Hepatic stellate cell (primary cell): ENCODE results near the gene TTC27.
"Not testable (repeated sequence)": the region's sequence is repeated elsewhere in the genome, so short reads cannot be mapped to it uniquely, and the experiment has no call there.

ENCODE experiments used
- DNase-seq: peaks from one replicate; pipeline ENCODE4 v3.0.0; 2011; ENCODE audit warnings: low spot score

The TTC27 gene

DNA sequence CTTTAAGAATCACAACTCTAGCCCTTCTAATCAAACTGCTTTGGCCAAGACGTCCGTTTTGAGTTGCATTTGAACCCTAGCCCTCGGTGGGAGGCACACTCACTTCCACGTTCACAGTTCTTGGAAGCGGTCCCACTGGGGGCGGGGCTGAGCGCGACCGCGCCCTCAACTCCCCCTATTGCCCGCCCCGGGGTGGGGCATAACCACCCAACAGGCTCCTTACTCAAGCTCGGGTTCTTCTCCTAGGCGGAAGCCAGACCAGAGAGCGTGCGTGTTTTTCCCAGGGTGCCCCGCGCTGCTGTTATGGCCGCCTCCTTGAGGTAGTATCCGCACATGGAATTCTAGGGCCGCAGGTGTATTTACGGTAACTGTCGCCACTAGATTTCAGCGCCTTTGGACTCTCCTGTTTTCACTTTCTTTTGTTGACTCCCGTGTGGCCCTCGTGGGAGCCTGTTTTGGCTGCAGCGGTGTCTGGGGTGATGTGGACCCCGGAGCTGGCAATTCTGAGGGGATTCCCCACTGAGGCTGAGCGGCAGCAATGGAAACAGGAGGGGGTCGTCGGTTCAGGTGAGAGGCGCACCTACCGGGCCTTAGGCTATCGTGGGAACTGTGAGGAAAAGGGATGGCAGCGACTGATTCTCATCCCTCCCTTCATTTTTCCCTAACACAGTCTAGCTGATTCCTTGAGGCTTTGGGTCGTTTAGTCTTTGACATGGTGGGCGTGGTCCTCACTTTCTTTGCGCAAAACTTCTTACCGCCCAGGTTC is at the start of gene TTC27:
TSS of gene TTC27 (plus strand) at position 237 of the 766 bp plus-strand sequence. CDS start at position 480, 243 bp downstream.
- peak; percentile 96 for DNase-seq

DNA sequence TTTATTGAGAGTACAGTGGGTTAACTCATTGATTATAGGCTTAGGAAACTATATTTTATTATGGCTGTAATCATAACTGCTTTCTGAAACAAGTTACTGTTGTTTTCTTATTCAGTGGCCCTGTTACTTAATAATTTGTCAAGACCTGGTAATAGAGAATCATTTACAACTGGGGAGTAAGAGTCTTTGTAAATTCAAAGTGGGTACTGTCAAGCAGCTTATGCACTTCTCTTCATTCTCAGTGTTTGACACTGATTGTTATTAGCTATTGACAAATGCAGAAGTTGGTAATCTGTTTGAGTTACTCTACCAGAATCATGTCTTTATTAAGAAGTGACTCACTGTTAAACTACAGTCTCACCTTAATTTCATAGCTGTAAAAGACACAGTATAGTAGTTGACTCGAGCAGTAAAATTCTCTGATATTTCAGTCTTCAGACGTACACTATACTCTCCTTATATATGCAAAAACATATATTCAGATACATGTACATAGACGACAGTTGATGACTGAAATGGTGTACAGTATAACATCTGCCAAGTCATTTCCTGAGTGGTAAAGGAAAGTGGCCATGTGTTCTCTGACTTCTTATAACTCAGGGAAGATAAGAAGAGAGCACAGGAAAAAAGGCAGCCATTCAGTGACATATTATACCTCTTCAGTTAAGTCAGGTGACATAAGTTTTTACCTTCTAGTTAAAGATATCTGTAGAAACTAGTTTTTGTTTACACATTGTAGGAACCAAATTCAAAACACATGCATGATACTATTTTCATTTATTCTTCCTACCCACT is 36.0 kb upstream of the TTC27 start:
- no peak for DNase-seq

DNA sequence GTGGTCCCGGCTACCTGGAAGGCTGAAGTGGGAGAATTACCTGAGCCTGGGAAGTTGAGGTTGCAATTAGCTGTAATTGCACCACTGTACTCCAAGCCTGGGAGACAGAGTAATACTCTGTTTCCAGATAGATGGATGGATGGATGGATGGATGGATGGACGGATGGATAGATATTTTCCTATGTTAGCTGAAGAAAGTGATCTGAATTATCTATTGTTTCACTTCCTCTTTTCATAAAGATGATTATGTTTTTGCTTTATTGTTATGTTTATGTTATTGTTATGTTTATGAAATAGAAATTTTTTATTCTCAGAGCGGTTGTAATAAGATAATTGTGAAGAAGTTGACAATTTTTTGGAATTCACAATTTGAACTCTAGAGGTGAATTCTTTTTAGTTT is 33.3 kb upstream of the TTC27 start:
- DNase-seq, result no peak

DNA sequence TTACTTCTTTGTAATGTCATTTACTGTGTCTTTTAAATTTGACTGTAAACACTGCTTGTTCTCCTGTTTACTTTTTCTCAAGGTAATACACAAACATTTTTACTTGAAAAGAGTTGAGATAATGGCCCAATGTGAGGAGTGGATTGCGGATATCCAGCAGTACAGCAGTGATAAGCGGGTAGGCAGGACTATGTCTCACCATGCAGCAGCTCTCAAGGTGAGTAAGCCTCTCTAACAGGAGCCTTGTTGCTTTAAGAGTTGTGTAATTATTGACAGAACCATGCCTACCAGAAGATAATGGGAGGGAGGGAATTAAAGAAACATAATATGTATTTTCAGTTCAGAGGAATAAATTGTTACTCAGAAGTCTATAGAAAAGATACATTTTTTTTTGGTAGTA is 16.5 kb upstream of the TTC27 start:
- no peak for DNase-seq

DNA sequence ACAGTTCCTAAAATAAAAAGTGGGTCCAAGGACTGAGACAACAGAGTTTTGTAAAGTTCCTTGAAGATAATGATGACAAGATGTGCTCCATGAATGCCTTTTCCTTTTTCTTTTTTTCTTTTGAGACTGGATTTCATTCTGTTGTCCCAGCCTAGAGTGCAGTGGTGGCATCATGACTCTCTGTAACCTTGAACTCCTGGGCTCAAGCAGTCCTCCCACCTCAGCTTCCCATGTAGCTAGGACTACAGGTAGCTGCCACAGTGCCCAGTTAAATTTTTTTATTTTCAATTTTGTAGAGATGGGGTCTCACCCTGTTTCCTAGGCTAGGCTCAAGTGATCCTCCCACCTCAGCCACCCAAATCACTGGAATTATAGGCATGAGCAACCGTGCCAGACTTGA is 16.1 kb upstream of the TTC27 start:
- DNase-seq, result no peak

DNA sequence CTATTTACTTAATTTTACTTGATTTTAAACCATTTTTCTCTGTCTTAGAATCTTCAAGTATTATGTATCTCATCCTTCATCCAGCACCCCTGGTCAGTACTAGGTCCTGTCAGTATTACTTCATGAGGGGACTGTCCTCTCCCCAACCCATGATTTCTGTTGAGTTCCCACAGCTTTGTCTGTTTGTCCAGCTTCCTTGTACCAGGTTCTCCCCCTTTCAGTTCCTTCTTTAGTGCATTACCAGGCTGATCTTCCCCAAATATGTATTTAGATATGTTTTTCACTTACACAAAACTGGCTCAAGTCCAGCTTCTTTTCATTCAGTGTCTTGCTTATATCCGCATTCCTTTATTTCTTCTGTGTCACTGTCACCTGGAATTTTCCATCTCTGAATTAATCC is 13.8 kb upstream of the TTC27 start:
- no peak for DNase-seq

DNA sequence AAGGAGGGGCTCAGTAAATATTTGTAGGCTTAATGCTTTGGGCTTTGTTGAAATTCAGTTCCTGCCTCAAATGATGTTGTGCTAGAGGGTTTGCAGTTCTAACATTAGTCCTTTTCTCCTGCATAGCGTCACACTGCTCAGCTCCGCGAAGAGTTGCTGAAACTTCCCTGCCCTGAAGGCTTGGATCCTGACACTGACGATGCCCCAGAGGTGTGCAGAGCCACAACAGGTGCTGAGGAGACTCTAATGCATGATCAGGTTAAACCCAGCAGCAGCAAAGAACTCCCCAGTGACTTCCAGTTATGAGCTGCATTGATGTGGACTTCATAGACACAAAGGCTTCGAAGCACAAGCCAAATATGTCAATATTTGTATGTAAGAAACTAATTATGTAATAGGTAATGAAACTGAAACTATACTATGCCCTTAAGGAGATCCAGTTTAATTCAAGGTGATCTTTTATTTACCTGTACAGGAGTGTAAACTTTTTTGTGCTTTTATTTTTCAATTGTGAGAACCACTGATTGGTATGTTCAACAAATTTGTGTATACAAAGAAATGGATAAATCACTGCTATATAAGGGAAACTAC is 10.2 kb upstream of the TTC27 start:
- no peak for DNase-seq

DNA sequence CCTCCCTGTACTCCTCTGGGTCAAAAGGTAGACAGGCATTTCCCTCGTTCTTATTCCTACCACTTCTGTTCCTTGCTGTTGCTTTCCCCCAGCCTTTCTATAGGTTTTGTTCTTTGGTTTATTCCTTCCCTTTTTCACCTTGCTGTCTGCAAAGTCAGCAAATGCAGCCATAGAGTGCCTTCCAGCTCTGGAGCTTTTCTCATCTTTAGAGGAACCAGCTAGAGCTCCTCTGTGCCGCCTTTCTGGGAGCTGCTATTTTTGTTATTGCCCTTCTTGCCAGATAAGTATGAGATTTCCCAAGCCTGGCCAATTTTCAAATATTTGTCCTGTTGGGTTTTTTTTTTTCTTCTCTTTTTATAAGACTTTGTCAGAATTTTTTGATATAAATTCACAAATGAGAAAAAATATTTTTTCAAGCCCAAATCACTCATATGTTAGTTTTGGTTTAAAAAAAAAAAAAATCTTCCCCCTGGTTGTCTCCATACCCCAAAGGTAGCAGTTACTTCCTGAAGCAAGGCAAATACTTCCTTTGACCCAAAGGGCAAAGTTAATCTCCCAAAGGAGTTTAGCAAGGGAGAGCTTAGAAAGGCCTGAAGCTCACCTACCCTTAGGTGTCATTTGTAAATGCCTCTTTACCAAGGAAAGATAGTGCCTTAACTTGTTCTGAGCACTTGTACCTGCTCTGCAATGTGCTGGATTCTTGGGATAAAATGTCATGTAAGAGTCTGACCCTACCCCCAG is 5.1 kb upstream of the TTC27 start:
- DNase-seq, result no peak

DNA sequence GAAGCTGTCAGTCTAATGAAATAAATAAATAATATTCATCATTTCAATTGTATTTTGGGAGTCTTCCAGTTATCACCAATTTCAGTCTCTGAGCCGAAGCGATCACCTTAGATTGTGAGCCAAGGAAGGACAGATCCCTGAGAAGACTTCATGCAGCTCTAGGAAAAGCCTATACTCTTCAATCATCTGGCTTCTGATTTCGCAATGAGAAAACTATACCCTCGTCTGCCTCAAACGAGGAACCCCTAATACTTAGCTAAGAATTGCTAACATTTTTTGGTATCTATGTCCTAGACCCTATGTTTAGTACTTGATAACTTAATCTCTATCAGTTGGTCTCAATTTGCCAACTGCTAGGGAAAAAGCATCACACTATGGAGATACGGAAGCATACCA is 4.5 kb upstream of the TTC27 start:
- no peak for DNase-seq

DNA sequence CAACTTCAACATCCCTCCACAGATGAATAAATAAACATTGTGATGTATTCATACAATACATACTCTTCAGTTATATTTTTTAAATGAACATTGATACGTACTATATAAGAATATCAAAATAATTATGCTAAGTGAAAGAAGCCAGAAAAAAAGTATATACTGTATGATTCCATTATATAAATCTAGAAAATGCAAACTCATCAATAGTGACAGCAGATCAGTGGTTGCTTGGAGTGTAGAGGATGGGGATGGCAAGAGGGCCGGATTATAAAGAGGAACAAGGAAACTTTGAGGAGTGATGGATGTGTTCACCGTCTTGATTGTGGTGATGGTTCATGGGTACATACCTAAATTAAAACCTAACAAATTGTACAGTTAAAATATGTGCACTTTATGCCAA is 3.0 kb upstream of the TTC27 start:
- no peak for DNase-seq

DNA sequence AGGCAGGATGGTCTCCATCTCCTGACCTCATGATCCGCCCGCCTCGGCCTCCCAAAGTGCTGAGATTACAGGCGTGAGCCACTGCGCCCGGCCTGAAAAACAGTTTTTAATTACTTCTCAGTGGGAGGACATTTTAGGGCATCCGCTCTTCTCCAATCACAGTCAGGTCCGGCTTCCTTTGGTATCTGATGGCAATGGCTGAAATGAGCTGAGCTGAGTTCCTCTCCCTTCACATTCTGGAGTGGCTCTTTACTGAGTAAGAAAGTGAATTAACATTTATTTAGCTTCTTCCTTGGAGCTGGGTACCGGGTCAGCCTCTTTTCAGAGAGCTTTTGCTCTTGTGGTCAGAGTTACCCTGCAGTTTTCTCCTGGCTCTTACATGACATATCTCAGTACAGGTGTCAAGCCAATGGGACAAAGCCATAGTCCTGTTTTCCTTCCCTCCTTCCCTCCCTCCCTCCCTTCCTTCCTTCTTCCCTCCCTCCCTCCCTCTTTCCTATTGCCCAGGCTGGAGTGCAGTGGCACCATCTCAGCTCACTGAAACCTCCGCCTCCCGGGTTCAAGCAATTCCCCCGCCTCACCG is 1.1 kb upstream of the TTC27 start:
- DNase-seq, result no peak

DNA sequence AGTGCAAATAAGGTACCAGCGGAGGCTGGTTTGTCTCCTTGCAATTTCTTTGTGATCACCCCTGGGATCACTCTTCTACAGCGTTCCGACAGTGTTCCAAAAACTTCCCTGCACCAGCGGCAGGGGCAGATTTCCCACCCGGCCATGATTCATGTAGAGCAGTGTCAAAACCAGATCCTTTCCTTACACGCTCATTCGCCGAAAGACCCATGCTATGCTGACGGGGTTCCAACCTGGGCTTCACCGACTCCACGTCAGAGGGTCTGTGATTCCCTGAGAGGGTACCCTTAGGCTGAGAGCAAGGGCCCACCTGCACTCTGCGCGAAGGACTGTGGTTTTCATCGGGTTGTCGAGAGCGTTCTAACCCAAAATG is 423 bp upstream of the TTC27 start:
- DNase-seq, result peak; percentile 53

DNA sequence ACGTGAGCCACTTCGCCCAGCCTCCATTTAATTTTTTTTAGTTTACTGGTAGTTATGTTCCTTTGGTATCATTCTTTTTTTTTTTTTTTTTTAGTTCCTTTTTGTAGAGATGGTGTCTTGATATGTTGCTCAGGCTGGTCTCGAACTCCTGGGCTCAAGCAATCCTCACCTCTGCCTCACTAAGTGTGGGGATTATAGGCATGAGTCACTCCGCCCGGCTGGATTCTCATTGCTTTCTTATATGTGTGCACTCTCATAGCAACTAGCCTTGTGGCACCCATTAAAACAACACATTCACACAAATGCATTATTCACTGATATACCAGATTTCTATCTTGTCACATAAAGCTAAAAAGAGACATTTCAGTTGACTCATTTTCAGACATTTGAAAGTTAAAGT is 4.2 kb downstream of the TTC27 start:
- DNase-seq, result peak; percentile 11

DNA sequence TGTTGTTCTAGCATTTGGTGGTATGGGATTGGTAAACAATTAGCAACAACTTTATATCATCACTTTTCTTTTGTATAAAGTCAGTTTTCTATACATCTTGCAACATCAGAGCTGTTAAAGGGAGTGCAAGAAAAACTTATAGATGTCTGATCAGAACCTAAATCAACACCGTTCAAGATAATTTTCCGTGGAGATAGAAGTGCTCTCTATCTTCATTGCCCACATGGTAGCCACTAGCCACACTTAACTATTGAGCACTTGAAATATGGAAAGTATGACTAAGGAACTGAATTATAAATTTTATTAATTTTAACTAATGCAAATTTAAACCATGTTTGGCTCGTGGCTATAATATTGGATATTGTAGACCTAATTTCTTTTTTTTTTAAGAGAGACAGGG is 5.2 kb downstream of the TTC27 start:
- DNase-seq, result no peak

DNA sequence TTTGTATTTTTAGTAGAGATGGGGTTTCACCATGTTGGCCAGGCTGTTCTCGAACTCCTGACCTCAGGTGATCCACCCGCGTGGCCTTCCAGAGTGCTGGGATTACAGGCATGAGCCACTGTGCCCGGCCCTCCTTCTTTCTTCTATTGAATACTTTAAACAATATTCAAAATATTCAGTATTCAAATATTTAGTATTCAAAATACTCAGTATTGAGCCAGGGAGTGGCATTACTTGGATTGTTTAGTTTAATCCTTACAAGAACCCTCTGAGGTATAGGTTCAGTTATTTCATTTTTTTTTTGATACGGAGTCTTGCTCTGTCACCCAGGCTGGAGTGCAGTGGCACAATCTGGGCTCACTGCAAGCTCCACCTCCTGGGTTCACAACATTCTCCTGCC is 10.7 kb downstream of the TTC27 start:
- not testable (repeated sequence) for DNase-seq

DNA sequence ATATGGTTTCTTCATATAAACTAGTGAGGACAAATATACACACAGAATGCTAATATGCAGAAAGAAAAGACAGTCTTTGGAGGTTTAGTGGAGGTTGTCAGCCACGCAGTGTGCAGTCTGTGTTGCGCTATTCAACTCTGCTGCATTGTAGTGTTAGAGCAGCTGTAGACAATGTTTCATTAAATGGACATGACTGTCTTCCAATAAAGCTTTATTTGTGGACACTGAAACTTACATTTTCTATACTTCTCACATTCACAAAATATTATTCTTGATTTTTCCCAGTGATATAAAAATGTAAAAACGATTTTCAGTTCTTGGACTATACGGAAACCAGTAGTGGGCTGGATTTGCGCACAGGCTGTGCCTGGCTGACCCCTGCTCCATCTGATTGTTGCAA is 13.3 kb downstream of the TTC27 start:
- no peak for DNase-seq

DNA sequence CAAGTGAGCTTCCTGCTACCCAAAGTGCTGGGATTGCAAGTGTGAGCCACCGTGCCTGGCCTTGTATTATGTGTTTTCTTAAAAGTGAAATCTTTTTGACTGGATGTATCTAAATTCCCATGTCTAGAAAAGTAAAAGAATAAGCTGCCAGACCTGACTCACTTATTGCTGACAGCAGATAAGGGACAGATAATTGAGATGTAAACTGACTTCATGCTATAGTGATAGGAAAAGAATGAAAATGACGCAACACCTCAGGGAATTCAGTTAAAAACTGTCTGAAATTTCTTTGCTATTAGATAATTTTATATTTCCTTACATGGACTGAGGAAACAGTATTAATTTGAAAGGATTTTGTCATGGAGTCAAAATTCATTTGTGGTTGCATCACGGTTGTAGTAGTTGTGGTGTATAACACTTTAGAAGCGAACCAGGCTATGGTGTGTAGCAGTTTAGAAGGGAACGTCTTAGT is 19.4 kb downstream of the TTC27 start:
- peak; percentile 56 for DNase-seq

DNA sequence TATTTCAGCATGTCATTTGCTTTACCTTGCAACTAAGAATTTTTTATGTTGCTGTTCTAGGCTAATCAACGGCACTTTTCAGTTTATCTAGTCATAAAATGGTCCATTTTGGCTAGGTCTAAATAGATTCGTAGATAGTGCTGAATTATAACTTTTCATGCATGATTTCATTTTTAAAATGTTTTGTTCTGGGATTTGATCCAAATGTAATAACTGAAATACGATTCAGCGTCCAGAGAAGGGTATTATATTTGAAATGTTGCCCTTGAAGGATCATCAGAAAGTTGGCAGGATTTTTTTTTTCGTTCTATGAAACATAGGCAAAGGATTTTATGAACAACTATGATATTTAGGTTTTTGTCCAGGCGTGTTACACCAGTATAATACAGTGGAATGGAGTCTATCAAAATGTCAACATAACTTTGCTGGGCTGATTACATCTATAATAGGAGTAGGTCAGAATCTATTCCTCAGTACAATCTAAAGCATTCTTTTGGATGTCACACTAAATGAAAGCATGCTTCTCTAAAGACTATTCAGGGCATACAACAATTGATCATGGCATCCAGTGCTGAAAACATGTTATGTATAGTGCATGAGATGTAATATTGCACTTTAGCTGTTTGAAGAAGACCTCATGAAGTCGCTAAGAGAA is 24.8 kb downstream of the TTC27 start:
- DNase-seq, result no peak

DNA sequence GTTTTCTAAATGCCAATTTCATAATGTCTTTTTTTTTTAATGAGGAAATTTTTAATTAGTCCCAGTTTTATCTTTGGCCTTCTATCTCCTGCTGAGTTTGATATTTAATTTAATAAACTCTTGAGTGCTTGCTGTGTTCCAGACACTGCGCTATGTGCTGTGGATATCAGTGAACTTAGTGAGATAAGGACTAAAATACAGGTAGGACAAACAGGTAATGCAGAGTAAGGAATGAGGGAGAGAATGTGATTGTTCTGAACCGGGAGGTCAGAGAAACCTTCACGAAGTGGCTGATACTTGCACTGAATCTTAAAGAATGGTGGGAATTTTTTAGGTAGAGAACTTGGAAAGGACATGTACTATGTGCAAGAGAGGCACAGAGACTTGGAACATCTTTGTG is 28.2 kb downstream of the TTC27 start:
- DNase-seq, result no peak

DNA sequence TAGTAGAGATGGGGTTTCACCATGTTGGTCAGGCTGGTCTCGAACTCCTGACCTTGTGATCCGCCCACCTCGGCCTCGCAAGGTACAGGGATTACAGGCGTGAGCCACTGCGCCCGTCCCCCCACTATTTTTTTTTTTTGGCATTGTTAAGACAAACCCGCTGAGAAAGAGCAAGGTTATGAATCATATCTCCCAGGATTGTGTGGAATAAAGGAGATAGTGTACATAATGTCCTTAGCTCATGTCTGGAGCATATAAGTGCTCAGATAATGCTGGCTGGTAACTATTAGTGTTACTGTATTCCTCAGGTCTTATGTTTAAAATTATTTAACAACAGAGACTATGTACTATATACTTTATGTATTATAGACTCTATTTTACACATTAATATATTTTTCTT is 36.0 kb downstream of the TTC27 start:
- DNase-seq, result no peak

DNA sequence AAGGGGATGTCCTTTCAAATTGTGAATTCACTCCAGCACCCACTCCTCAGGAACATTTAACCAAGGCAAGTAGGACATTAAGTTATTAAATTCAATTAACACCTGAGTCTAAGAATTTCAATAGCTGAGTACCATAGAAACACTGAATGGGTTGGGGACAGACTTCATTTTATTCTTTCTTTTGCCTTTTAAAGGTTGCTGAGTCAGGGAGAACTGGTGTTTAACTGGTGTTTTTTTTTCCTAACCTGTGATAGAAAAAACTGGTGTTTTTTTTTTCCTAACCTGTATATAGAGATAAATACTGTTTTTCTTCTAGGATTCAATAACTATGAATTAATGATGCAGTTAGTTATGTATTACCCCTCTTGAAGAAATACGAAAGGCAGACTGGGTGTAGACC is 38.9 kb downstream of the TTC27 start:
- DNase-seq, result no peak

DNA sequence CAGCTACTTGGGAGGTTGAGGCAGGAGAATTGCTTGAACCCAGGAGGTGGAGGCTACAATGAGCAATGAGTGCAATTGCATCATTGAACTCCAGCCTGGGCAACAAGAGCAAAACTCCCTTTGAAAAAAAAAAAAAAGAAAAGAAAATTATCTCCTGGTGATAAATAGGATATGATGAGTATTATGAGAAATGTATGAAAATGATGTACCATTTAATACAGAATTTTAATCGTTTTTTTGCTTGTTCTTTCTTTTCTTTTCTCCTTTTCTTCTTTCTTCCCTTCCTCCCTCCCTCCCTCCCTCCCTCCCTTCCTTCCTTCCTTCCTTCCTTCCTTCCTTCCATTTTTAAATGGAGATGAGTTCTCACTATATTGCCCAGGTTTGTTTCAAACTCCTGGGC is 40.4 kb downstream of the TTC27 start:
- DNase-seq, result no peak
